B cell (primary cell): ENCODE data around the gene ARNT2.

Experiments used
- EZH2 ChIP-seq: IDR thresholded peaks from 2 replicates; pipeline ENCODE4 v1.6.1; 2012; ENCODE audit warnings: borderline replicate concordance, low read depth, mild to moderate bottlenecking, moderate library complexity, low read length; ENCODE audit not compliant: insufficient read depth, poor library complexity, severe bottlenecking
- TF ChIP-seq, protein P1 (sequence below): fragments of 200-600 bp; IDR thresholded peaks from one replicate; pipeline ENCODE4 v1.8.0; 2022; ENCODE audit warnings: antibody characterized with exemption, mild to moderate bottlenecking

DNA sequence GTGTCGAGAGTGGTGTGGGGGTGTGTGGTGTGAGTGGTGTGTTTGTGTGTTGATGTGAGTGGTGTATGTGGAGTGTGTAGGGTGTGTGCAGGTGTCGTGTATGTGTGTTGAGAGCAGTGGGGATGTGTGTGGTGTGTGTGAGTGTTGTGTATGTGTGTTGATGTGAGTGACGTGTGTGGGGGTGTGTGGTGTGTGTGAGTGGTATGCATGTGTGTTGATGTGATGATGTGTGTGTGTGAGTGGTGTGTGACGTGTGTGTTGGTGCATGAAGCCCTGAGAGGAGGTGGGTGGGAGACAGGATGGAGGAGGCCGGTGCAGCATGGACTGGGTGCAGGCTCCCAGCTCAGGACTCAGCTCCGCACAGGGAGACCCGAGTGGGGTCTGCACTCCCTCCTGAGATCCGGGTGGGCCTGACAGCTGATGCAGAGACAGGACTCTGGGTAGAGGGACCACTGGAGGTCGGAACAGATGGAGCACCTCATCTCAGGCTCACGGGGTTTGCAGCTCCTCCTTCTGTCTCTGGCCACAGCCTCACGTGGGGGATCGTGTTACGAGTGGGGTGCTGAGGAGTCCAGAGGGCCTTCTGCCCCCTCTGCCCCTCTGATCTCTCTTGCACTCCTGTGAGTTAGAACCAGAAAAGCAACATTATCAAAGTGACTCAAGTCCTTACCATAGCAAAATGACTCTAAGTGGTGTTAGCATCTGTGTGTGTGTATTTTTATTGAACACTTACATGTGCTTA lies 41.3 kb downstream of the ARNT2 start:
- TF ChIP-seq, protein P1, sequence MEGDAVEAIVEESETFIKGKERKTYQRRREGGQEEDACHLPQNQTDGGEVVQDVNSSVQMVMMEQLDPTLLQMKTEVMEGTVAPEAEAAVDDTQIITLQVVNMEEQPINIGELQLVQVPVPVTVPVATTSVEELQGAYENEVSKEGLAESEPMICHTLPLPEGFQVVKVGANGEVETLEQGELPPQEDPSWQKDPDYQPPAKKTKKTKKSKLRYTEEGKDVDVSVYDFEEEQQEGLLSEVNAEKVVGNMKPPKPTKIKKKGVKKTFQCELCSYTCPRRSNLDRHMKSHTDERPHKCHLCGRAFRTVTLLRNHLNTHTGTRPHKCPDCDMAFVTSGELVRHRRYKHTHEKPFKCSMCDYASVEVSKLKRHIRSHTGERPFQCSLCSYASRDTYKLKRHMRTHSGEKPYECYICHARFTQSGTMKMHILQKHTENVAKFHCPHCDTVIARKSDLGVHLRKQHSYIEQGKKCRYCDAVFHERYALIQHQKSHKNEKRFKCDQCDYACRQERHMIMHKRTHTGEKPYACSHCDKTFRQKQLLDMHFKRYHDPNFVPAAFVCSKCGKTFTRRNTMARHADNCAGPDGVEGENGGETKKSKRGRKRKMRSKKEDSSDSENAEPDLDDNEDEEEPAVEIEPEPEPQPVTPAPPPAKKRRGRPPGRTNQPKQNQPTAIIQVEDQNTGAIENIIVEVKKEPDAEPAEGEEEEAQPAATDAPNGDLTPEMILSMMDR, result no peak
- no peak for TF ChIP-seq EZH2
